WTC11 (cell line): Measurements from ENCODE around the gene PACSIN3. TPM values are rescaled to one million over a fixed set of nuclear protein-coding genes. Genes with fewer than 3 reads are reported as not detected.

Experiments
- ATAC-seq: fragments of 200-7000 bp; cut with Tn5 transposase; 2 replicates; pipeline ENCODE4 v1.10.0; 2021; ENCODE audit warnings: mild to moderate bottlenecking, moderate library complexity
- CTCF ChIA-PET: fragments of 300-600 bp; sonication (Branson Sonifier 250); formaldehyde crosslinking; loops from one replicate; lab custom pipeline; 2021; ENCODE audit warnings: antibody characterized with exemption; lab: Charles Lee
- POLR2A ChIA-PET: fragments of 350-600 bp; sonication (Branson Sonifier 250); formaldehyde crosslinking; loops from one replicate; lab custom pipeline; 2021; ENCODE audit warnings: antibody characterized with exemption; lab: Charles Lee
- DNase-seq: peaks from one replicate; pipeline ENCODE4 v3.0.0; 2021; ENCODE audit warnings: low spot score
- H3K27ac Mint-ChIP-seq: 2 replicates; pipeline ENCODE4 v1.8.0; 2021; ENCODE audit warnings: mixed read lengths
- H3K27me3 Mint-ChIP-seq: 2 replicates; pipeline ENCODE4 v1.8.0; 2021; ENCODE audit warnings: low read depth, mild to moderate bottlenecking, moderate library complexity, mixed read lengths
- H3K36me3 Mint-ChIP-seq: 2 replicates; pipeline ENCODE4 v1.8.0; 2021; ENCODE audit warnings: mixed read lengths
- H3K4me1 Mint-ChIP-seq: 2 replicates; pipeline ENCODE4 v1.8.0; 2022; ENCODE audit warnings: mixed read lengths
- H3K4me3 Mint-ChIP-seq: 2 replicates; pipeline ENCODE4 v1.8.0; 2021; ENCODE audit warnings: mild to moderate bottlenecking, moderate library complexity, mixed read lengths
- H3K9me3 Mint-ChIP-seq: 2 replicates; pipeline ENCODE4 v1.8.0; 2021; ENCODE audit warnings: mixed read lengths
- CREM ChIP-seq: sonication (generic); formaldehyde crosslinking; IDR thresholded peaks from 2 replicates; pipeline ENCODE4 v1.8.1; 2022; ENCODE audit warnings: mild to moderate bottlenecking, missing genetic modification reagents, moderate library complexity
- ETV6 ChIP-seq: sonication (generic); formaldehyde crosslinking; IDR thresholded peaks from 2 replicates; pipeline ENCODE4 v1.8.1; 2022; ENCODE audit warnings: mild to moderate bottlenecking, missing genetic modification reagents
- FOXJ3 ChIP-seq: sonication (generic); formaldehyde crosslinking; IDR thresholded peaks from 2 replicates; pipeline ENCODE4 v1.9.0; 2021; ENCODE audit warnings: missing genetic modification reagents, mild to moderate bottlenecking, borderline replicate concordance
- FOXK1 ChIP-seq: sonication (generic); formaldehyde crosslinking; IDR thresholded peaks from 2 replicates; pipeline ENCODE4 v1.8.0; 2022; ENCODE audit warnings: mild to moderate bottlenecking, moderate library complexity, missing genetic modification reagents
- GTF2I ChIP-seq: fragments of 250-450 bp; sonication (Bioruptor Pico); conservative IDR thresholded peaks from 2 replicates; pipeline ENCODE4 v1.4.0; 2021; ENCODE audit warnings: mild to moderate bottlenecking
- HMGA2 ChIP-seq: fragments of 250-450 bp; sonication (Bioruptor Pico); IDR thresholded peaks from 2 replicates; pipeline ENCODE4 v1.4.0; 2021; ENCODE audit warnings: mild to moderate bottlenecking, moderate library complexity
- ZBTB21 ChIP-seq: sonication (generic); formaldehyde crosslinking; IDR thresholded peaks from 2 replicates; pipeline ENCODE4 v1.8.1; 2023; ENCODE audit warnings: mild to moderate bottlenecking, missing genetic modification reagents, borderline replicate concordance
- ZNF317 ChIP-seq: sonication (generic); formaldehyde crosslinking; IDR thresholded peaks from 2 replicates; pipeline ENCODE4 v1.8.1; 2023; ENCODE audit warnings: low read depth, mild to moderate bottlenecking, moderate library complexity, missing genetic modification reagents, borderline replicate concordance
- ZNF416 ChIP-seq: fragments of 250-450 bp; sonication (Bioruptor Pico); IDR thresholded peaks from 2 replicates; pipeline ENCODE4 v1.9.0; 2021; ENCODE audit warnings: mild to moderate bottlenecking, inconsistent platforms
- total RNA-seq: library from RNA; stranded (reverse); gene quantifications from 3 replicates; pipeline ENCODE4 v1.2.3, GENCODE V29; 2021
- TF ChIP-seq, protein P1 (sequence below): fragments of 250-450 bp; sonication (Bioruptor Pico); IDR thresholded peaks from 2 replicates; pipeline ENCODE4 v1.9.0; 2021; ENCODE audit warnings: mild to moderate bottlenecking, borderline replicate concordance
- TF ChIP-seq, protein P2 (sequence below): fragments of 250-450 bp; sonication (Bioruptor Pico); IDR thresholded peaks from 2 replicates; pipeline ENCODE4 v1.9.0; 2021; ENCODE audit warnings: moderate library complexity, mild to moderate bottlenecking, inconsistent platforms, borderline replicate concordance
- TF ChIP-seq, protein P3 (sequence below): fragments of 250-450 bp; sonication (Bioruptor Pico); IDR thresholded peaks from 2 replicates; pipeline ENCODE4 v1.8.0; 2021; ENCODE audit warnings: mild to moderate bottlenecking
- TF ChIP-seq, protein P4 (sequence below): sonication (generic); formaldehyde crosslinking; IDR thresholded peaks from 2 replicates; pipeline ENCODE4 v1.8.0; 2023; ENCODE audit warnings: missing genetic modification reagents, mild to moderate bottlenecking, borderline replicate concordance
- TF ChIP-seq, protein P5 (sequence below): sonication (generic); formaldehyde crosslinking; IDR thresholded peaks from 2 replicates; pipeline ENCODE4 v1.8.1; 2022; ENCODE audit warnings: mild to moderate bottlenecking, missing genetic modification reagents, moderate library complexity, borderline replicate concordance

PACSIN3 gene
- total RNA-seq, 1 experiment from 2014 or later = 76.8 TPM

DNA sequence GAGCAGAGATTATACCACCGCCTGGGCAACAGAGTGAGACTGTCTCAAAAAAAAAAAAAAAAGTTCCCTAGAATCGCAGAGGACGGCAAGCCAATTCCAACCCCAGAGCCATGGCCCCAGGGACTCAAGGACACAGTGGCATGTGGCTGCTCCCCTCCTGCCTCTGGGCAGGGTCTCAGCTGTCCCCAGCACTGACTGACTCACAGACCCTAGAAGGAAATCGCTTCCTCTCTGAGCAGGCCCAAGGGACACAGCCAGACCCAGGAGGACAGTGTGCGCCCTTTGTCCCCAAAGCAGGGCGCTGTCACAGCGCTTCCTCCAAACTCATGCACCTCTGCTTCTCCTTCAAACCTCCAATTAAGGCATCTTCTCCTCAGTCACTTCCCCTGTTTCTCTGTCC is 2.3 kb downstream of the PACSIN3 start (continued):
- TF ChIP-seq, protein P1, sequence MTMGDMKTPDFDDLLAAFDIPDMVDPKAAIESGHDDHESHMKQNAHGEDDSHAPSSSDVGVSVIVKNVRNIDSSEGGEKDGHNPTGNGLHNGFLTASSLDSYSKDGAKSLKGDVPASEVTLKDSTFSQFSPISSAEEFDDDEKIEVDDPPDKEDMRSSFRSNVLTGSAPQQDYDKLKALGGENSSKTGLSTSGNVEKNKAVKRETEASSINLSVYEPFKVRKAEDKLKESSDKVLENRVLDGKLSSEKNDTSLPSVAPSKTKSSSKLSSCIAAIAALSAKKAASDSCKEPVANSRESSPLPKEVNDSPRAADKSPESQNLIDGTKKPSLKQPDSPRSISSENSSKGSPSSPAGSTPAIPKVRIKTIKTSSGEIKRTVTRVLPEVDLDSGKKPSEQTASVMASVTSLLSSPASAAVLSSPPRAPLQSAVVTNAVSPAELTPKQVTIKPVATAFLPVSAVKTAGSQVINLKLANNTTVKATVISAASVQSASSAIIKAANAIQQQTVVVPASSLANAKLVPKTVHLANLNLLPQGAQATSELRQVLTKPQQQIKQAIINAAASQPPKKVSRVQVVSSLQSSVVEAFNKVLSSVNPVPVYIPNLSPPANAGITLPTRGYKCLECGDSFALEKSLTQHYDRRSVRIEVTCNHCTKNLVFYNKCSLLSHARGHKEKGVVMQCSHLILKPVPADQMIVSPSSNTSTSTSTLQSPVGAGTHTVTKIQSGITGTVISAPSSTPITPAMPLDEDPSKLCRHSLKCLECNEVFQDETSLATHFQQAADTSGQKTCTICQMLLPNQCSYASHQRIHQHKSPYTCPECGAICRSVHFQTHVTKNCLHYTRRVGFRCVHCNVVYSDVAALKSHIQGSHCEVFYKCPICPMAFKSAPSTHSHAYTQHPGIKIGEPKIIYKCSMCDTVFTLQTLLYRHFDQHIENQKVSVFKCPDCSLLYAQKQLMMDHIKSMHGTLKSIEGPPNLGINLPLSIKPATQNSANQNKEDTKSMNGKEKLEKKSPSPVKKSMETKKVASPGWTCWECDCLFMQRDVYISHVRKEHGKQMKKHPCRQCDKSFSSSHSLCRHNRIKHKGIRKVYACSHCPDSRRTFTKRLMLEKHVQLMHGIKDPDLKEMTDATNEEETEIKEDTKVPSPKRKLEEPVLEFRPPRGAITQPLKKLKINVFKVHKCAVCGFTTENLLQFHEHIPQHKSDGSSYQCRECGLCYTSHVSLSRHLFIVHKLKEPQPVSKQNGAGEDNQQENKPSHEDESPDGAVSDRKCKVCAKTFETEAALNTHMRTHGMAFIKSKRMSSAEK (CRISPR knock-in tag) = no peak
- TF ChIP-seq GTF2I (CRISPR knock-in tag) (no peak), FOXJ3 (CRISPR knock-in tag) (no peak)
- TF ChIP-seq, protein P2, sequence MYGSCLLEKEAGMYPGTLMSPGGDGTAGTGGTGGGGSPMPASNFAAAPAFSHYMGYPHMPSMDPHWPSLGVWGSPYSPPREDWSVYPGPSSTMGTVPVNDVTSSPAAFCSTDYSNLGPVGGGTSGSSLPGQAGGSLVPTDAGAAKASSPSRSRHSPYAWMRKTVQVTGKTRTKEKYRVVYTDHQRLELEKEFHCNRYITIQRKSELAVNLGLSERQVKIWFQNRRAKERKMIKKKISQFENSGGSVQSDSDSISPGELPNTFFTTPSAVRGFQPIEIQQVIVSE (CRISPR knock-in tag) = no peak

DNA sequence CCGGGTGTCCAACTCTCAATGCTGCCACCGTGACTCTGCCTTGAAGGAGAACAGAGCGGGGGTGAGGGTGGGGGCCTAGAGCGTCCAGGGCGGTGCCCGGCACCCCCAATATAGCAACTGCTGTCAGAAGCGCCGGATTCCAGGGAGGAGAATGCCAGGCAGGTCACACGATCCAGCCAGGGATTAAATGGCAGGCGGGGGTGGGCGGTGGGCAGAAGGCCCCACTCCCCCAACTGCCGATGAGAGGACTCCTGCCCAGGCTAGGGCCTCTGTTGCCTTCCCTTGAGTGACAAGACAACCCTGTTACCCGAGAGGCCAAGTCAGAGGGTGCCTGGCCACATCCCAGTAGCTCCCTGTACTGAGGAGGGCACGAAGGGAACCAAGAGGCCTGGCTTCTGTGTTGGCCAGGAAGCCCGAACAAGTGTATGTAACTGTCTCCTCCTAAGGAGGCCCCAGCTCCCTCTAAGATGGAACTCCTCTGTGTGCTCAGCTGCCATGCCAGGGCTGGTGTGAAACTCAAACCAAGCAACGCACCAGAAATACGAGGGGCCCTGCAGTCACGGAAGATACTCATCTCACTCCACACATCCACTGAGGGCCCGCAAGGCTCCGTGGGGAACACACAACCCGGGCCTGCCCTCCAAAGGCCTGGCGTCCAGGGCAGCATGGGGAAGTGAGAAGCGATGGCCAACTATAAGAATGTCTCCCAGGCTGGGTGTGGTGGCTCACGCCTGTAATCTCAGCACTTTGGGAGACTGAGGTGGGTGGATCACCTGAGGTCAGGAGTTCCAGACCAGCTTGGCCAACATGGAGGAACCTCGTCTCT is 3.0 kb downstream of the PACSIN3 start:
- POLR2A ChIA-PET = interaction anchor here (2.6 kb wide), 1 partner anchor 32 kb away, joined by 8 read pairs; the partner anchor contains the start of gene DDB2
- TF ChIP-seq ETV6 (CRISPR knock-in tag) (no peak), HMGA2 (CRISPR knock-in tag) (no peak), ZNF317 (no peak), FOXK1 (CRISPR knock-in tag) (no peak), CREM (CRISPR knock-in tag) (no peak), ZNF416 (CRISPR knock-in tag) (no peak), ZBTB21 (CRISPR knock-in tag) (no peak)
- TF ChIP-seq, protein P3, sequence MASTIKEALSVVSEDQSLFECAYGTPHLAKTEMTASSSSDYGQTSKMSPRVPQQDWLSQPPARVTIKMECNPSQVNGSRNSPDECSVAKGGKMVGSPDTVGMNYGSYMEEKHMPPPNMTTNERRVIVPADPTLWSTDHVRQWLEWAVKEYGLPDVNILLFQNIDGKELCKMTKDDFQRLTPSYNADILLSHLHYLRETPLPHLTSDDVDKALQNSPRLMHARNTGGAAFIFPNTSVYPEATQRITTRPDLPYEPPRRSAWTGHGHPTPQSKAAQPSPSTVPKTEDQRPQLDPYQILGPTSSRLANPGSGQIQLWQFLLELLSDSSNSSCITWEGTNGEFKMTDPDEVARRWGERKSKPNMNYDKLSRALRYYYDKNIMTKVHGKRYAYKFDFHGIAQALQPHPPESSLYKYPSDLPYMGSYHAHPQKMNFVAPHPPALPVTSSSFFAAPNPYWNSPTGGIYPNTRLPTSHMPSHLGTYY (CRISPR knock-in tag) = no peak
- TF ChIP-seq, protein P4, sequence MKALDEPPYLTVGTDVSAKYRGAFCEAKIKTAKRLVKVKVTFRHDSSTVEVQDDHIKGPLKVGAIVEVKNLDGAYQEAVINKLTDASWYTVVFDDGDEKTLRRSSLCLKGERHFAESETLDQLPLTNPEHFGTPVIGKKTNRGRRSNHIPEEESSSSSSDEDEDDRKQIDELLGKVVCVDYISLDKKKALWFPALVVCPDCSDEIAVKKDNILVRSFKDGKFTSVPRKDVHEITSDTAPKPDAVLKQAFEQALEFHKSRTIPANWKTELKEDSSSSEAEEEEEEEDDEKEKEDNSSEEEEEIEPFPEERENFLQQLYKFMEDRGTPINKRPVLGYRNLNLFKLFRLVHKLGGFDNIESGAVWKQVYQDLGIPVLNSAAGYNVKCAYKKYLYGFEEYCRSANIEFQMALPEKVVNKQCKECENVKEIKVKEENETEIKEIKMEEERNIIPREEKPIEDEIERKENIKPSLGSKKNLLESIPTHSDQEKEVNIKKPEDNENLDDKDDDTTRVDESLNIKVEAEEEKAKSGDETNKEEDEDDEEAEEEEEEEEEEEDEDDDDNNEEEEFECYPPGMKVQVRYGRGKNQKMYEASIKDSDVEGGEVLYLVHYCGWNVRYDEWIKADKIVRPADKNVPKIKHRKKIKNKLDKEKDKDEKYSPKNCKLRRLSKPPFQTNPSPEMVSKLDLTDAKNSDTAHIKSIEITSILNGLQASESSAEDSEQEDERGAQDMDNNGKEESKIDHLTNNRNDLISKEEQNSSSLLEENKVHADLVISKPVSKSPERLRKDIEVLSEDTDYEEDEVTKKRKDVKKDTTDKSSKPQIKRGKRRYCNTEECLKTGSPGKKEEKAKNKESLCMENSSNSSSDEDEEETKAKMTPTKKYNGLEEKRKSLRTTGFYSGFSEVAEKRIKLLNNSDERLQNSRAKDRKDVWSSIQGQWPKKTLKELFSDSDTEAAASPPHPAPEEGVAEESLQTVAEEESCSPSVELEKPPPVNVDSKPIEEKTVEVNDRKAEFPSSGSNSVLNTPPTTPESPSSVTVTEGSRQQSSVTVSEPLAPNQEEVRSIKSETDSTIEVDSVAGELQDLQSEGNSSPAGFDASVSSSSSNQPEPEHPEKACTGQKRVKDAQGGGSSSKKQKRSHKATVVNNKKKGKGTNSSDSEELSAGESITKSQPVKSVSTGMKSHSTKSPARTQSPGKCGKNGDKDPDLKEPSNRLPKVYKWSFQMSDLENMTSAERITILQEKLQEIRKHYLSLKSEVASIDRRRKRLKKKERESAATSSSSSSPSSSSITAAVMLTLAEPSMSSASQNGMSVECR = no peak
- TF ChIP-seq, protein P5, sequence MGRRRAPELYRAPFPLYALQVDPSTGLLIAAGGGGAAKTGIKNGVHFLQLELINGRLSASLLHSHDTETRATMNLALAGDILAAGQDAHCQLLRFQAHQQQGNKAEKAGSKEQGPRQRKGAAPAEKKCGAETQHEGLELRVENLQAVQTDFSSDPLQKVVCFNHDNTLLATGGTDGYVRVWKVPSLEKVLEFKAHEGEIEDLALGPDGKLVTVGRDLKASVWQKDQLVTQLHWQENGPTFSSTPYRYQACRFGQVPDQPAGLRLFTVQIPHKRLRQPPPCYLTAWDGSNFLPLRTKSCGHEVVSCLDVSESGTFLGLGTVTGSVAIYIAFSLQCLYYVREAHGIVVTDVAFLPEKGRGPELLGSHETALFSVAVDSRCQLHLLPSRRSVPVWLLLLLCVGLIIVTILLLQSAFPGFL (CRISPR knock-in tag) = no peak
- TF ChIP-seq, all 79 proteins: peak for 0
- CTCF ChIA-PET = interaction anchor here (0.9 to 2.1 kb wide), 4 partner anchors 31 to 76 kb away, joined by 3 to 7 read pairs (median 5); partner anchors contain the start of genes ACP2 and DDB2
- Mint-ChIP-seq H3K27ac (no peak overlapping the region), H3K4me1 (peaks cover 17% of the 10 kb centered on the region), H3K4me3 (no peak overlapping the region), H3K27me3 (peaks cover 6% of the 10 kb centered on the region), H3K36me3 (peaks cover 8% of the 10 kb centered on the region; the same call in 1 of the 2 replicates), H3K9me3 (no peaks in the 10 kb centered on the region)
- DNase-seq (no peak), ATAC-seq (no peak)
